ENCODE results near the gene ZNF407. TPM values are rescaled to one million over a fixed set of nuclear protein-coding genes. Genes with fewer than 3 reads are reported as not detected.

The ZNF407 gene
- polyA plus RNA-seq, 4 donors, result 9.2 to 10.3 (median 10.1) TPM

DNA sequence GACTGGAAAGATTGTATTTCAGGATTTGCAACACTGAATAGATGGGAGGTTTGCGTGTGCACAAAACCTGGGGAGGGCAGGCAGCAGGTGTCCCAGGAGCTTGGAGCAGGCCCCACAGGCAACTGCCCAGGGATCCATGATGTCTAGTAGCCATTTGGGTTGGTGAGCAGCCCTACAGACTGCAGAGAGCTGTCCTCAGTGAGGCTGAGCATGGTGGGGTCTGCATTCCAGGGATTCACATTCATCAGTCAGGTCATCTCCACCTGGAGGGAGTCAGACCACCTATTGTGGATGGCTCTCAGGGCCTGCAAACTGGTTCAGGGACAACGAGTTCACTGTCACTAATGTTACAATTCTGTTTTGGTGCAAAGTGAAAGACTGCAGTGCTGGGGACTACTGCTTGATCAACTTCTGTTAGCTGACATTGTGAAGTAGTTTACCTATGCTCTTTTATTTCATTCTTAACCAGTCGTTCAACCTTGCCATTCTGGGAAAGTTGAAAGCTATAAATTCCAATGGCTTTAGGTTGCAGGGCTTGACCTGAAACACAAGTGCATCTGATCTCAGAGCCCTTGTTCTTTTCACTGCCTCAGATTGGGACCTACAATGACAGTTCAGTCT lies 222.6 kb downstream of the ZNF407 start:
- no peak for DNase-seq (ENCODE audit: low read depth in 4 of 4, low spot score in 3 of 4)

DNA sequence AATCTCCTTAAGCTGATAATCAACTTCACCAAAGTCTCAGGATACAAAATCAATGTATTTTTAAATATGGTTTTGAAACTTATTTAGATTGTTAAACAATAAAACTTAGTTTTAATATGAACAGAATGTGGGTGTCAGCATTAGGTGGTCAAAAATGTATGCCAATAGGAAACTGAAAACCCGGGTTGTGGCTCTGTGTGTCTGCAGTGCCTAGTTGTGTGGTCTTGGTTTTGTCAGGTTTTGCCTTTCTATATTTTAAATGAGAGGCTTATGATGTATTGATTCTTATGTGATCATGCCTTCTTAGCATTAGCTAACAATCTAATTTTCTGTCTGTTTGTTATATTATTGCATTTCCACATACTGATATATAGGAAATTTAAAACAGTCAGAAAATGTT lies 227.8 kb downstream of the ZNF407 start:
- no peak for DNase-seq (ENCODE audit: low read depth in 4 of 4, low spot score in 3 of 4)

DNA sequence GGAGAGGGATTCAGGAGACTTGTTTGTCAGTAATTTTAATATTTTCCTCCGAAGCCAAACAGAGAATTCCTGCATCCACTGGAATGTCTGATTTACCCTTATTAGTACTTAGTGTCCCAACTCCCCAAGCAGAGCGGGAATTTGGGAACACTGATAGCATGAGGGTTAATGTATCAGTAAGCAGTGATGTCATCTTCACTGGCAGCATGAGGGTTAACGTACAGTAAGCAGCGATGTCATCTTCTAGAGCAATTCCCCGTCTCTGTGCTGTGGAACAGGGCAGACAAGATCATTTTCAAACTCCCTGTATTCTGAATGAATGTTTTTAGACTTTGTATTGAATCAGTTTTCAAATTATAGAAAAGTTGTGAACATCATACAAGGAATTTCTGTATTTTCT lies 228.9 kb downstream of the ZNF407 start:
- no peak for DNase-seq (ENCODE audit: low read depth in 4 of 4, low spot score in 3 of 4)

DNA sequence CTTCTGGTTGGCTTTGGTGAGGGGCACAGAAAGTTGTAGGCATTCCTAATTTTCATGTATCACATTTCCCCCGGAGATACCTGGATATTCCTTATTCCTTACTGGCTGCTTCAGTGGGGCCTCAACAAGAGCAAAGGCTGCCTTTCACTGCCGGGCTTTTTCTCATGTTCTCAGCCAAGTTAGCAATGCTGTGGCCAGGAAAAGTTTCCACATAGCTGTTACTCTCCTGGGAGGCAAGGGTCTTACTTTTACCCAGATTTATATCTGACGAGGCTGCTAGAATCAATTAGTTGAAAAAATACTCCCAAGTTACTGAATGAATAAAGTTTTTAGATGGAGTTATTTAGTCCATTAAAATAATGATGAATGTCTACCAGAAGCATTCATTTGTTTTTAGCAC lies 230.5 kb downstream of the ZNF407 start:
- no peak for DNase-seq (ENCODE audit: low read depth in 4 of 4, low spot score in 3 of 4)

DNA sequence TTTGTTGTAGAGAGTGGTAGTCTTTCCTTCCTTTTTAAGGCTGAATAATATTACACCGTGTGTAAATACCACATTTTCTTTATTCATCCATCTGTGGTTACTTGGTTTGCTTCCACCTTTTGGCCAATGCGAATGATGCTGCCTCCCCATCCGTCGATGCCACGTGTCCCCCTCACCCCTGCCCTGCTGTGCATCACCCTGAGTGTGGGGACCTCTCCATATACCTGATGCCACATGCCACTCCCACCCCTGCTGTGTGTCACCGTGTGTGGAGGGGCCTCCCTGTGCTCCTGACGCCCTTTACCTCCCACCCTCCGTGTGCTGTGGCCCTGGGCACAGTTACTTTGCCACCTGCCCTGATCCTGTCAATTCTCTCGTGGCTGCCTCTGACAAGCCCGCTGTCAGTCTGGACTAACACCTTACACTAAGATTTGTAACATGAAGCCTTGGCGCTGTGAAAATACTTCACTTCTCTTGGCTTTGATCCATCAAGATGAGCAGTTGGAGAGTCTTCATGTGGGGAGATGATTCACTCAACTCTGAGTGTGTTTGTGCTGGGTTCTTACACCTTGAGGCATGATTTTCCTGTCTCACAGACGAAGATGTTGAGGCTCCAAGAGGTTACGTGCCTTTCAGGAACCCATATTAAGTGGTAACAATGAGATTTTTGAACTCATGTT lies 234.0 kb downstream of the ZNF407 start:
- no peak for DNase-seq (ENCODE audit: low read depth in 4 of 4, low spot score in 3 of 4)

DNA sequence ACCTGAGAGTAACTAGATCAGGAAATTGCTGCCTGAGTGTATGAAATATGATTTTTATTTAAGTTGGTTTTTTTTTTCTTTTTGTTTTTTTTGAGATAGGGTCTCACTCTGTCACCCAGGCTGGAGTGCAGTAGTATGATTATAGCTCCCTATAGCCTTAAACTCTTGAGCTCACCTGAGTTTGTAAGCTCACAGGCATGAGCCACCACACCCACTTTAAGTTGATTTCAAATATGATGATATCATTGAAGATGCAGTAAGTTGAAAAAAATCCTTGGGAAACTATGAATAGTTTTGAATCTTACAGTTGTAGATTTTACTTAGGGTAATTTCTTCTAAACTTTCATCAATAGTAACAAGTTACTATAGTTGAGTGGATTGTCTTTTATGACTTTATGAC lies 234.7 kb downstream of the ZNF407 start:
- DNase-seq (ENCODE audit: low read depth in 4 of 4, low spot score in 3 of 4), result no peak

DNA sequence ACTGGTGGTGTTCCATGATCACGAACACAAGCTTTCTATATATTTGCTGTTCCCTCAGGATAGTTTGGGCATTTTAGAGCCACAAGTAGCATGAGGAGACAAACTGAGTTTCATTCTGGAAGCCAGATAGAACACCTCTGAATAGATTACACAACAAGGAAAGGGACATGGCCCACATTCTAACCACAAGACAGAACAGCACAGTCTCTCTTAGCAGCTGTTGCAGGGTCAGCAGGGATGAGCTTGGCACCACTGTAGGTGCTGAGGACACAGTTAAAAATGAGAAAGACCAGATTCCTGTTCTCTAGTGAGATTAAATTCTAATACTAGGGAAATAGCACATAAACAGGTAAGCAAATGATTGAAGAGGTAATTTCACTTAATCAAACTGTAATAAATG lies 235.3 kb downstream of the ZNF407 start:
- no peak for DNase-seq (ENCODE audit: low read depth in 4 of 4, low spot score in 3 of 4)

DNA sequence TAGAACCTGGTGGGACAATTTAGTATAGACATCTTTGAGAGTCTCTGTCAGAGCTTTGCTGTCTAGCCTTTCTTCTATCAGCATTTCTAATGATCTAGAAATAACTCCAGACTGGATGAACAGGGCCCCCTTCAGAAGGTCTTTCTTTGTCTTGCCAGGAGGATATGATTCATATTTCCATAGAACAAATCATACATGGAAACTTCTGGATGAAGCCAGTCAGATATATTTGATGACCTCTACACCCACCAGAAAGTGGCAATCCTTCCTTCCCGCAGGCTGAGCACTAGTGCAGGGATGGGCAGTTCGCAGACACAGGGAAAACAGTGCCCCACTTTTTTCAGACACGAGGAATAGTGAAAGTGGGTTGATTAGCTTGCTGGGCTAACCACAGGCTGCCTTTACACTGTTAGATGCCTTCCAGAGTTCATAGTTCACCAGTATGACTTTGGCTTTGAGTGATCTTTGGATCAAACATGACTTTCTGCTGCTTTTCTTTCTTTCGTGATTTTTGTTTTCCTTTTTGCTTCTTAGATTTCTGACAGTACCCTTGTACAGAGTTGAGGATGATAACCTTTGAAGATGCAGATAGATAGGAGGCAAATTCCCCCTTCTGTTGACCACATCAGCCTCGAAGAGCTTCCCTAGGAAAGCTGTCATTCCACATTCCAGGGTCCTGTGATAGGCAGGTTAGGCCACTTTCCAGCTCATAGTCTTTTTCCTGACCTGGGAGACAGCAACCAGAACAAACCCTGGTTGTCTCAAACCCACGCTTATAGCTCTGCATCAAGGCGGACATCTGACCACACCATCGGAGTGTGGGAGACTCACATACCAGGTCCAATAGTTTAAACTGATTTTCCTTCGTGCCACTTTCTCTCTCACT lies 237.0 kb downstream of the ZNF407 start:
- no peak for DNase-seq (ENCODE audit: low read depth in 4 of 4, low spot score in 3 of 4)

DNA sequence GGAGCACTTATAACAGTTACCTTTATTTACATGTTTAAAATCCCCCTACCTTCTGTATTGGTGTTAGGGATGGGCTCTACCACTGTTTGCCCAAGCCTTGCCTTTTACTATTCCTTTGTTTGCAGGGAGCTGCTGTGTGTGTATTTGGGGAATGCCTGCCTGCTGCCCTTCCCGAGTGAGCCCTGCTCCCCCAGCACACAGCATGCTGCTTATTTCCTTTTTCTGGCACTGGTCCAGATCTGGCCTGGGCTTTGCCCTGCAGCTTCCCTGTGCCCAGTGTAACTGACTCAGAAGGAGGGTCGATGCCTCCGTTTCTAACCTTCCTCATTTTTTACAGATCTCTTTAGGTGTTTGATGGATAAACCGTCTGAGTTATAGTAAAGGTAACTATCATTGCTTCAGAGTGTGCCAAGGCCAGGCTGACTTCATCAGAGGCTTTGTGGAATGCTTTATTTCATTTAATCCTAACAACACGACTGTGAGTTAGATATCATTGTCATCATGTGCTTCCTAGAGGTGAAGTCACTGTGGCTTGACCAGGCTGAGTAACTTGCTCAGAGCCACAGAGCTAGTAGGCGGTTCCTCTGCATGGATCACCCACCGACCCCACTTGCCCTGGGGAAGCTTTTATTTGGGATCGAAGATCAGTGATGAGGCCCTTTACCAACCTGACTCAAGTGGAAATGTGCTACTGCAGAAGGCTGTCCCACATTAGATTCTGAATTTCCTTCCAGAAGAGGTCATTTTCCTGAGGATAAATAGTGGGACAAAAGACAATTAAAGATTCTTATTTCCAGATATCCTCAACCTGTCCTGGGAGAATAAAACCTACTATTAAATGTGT lies 238.8 kb downstream of the ZNF407 start:
- no peak for DNase-seq (ENCODE audit: low read depth in 4 of 4, low spot score in 3 of 4)

DNA sequence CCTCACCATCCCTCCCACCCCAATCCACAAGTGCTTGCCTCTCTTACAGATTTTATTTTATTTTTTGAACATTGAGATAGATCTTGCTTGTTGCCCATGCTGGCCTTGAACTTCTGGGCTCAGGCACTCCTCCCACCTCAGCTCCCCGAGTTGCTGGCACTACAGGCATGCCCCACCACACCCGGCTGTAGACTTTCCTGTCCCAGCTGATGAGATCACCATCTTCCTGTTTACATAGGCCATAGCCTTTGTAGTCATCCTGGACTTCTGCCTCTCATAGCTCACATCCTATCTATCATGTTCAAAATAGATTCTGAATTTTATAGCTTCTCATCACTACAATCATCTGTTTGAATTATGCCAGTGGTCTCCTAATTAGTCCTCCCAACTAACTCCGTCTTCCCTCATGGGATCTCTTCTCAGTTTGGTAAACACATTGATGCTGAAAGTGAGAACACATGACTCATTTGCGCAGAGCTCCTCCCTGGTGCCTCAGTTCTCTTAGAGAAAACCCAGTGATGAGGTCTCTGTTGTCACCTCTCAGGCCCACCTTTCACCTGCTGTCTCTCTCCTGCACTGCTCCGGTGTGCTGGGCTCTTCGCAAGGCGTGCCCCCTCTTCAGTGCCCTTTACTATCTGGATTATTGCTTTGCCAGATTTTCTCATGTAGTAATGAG lies 243.0 kb downstream of the ZNF407 start:
- no peak for DNase-seq (ENCODE audit: low read depth in 4 of 4, low spot score in 3 of 4)

DNA sequence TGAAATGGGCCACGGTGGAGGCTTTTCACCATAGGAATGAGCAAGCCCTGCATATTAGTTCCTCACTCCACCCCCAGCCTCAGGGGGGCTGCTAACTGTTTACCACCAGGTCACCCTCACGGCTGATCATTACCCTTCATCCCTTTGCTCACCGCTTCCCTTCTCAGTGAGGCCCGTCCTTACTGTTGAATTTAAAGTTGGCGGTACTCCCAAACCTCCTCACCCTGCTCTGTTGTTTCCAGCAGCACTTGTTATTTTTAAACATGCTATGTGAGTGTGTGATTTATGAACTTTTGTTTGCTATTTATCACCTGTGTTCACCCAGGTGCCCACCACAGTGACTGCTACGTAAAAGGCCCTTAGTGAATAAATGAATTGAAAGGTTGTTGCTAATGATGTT lies 243.6 kb downstream of the ZNF407 start:
- DNase-seq (ENCODE audit: low read depth in 4 of 4, low spot score in 3 of 4), result no peak

DNA sequence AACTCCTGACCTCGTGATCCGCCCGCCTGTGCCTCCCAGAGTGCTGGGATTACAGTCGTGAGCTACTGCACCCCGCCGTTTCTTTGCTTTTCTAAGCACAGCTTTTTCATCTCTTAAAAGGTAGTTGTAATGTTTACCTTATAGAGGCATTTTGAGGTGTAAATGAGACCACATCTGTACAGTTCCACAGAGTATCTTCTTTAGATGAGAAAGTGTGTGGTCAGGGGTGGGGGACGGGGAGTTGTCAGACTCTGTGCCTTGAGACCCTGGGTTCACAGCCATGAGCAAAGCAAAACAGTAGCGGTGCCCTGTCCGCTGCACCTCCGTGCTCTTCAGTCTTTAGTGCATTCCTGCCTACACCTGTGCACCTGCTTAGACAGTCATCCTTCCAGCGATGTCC lies 251.6 kb downstream of the ZNF407 start:
- no peak for DNase-seq (ENCODE audit: low read depth in 4 of 4, low spot score in 3 of 4)

DNA sequence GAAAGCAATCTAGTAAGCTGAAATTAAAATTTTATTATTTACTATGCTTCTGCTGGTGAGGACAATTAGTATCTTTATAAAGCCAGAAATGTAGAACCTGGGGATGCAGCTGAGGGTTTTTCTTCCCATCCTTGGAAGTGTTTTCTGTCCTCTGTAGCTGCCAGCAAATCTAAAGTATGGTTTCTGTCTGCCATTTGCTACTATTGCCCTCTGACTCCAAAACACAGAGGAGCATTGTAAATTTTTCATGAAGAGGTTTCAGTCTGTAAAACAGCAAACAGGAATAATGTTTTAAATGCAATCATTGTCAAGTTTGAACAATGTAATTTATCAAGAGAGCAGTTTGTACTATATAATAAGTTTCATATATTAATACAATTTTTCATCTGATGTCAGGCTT lies 258.8 kb downstream of the ZNF407 start:
- no peak for DNase-seq (ENCODE audit: low read depth in 4 of 4, low spot score in 3 of 4)

DNA sequence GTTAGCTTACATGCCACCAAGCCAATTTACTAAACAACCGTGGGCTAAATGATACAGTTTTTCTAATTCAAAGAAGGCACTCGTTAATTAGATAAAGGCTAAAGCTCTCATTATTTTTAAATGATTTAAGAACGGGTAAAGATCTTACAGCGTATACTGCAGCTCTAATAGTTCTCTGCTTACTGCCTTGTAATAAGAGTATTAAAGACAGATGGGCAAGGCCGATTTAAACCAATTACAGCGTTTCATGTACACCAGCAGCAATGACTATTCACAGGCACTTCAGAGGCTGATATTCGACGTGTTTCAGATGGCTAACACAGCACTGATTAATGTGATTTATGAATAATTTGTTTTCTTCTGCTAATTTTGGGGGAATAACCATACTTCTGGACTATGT lies 259.3 kb downstream of the ZNF407 start:
- no peak for DNase-seq (ENCODE audit: low read depth in 4 of 4, low spot score in 3 of 4)

DNA sequence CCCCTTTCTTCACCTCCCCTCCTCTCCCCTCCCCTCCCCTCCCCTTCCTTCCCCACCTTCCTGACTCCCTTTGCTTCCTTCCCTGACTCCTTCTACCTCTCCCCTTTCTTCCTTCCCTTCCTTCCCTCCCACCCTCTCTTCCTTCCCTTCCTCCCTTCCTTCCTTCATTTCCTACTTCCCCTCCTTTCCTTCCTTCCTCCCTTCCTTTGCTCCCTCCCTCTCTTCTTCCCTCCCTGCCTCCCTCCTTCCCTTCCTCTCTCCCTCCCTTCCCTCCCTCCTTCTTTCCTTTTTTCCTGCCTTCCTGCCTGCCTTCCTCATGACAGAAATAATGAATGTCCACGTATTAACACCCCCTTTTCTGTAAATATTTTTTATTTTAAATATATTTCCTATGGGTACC lies 260.2 kb downstream of the ZNF407 start:
- DNase-seq (ENCODE audit: low read depth in 4 of 4, low spot score in 3 of 4), result no peak

DNA sequence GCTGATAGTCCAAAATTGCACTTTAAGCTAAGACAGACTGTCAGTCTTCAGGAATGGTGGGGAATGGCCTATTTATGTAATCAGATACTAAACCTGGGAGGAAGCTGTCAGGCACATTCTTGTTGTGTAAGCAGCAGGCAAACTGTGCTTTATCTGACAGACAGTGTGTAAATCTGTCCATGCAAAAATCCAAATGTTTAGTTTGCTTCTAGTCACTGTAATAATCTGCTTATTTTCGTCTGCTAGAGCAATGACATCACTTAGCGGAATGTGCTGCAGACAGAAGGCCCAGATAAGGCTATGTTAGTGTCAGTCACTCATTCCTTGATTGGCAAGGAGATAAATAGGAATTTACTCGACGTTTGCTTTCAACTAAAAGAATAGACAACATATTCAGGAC lies 263.5 kb downstream of the ZNF407 start:
- no peak for DNase-seq (ENCODE audit: low read depth in 4 of 4, low spot score in 3 of 4)

DNA sequence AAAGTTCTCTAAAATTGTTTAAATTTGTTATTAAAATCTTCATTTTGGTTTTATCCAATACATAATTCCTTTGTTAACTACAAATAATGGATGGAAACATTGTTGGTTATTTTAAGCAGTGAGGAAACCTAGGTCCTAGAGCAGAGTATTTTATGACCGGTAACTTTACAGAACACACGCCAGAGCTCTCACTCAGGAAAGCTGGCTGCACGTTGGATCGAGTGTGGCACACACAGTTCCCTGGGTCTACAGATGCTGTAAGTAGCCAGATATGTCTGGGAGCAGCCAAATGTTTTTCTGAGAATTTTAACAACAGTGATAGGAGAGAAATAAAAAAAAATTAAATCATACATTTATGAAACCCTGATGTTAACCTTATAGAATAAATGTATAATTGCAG lies 264.4 kb downstream of the ZNF407 start:
- DNase-seq (ENCODE audit: low read depth in 4 of 4, low spot score in 3 of 4), result no peak

DNA sequence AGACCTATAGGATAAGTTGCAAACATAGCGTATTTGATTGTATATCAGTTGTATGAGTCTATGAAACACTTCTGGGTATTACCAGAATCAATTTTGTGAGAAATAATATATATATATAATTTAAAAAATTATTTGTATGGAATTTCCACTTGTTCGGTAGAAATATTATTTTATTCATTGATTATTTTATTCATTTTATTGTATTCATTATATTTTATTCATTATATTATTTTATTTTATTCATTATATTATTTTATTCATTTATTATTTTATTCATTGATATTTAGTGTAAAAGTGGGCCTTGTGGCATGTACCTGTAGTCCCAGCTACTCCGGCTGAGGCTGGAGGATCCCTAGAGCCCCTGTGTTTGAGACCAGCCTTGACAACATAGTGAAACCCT lies 268.9 kb downstream of the ZNF407 start:
- no peak for DNase-seq (ENCODE audit: low read depth in 4 of 4, low spot score in 3 of 4)

DNA sequence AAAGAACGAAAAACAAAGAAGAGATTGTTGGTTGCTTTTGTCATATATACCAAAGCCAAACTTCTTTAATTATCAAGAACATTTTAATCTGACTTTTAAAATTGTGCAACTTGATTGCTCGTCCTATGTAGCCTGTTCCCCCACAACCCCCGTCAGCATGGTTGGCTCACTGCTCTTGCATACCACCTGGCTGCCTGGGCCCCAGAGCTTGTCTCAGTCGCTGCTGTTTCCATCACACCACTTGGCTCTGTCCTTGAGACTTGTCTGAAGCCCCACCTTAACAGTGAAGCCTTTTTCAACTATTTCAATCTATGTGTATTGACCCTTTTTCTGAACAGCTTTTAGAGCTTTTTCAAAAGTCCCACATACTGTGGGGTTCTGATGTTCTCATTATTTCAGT lies 270.8 kb downstream of the ZNF407 start:
- DNase-seq (ENCODE audit: low read depth in 4 of 4, low spot score in 3 of 4), result no peak

Data from left renal pelvis (tissue), 4 donors.